Measurements from ENCODE around the gene UBASH3A.

UBASH3A gene

DNA sequence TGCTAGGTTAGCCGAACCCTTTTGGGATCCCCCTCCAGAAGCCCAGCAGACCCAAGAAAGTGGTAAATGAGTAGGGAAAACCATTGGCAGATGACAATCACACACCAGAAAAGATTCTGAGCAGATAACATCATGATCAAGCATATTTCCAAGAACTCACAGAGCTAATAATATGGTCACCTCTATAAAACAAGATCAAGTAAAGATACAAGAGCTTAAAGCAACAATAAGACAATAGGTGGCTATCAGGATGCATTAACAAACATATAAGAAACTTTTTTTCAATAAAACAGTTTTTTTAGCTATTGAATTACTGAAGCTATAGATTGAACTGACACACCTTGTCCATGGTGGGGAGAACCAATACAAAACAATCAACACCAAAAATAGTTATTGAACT lies 29.0 kb downstream of the UBASH3A start:
- no peak for DNase-seq

DNA sequence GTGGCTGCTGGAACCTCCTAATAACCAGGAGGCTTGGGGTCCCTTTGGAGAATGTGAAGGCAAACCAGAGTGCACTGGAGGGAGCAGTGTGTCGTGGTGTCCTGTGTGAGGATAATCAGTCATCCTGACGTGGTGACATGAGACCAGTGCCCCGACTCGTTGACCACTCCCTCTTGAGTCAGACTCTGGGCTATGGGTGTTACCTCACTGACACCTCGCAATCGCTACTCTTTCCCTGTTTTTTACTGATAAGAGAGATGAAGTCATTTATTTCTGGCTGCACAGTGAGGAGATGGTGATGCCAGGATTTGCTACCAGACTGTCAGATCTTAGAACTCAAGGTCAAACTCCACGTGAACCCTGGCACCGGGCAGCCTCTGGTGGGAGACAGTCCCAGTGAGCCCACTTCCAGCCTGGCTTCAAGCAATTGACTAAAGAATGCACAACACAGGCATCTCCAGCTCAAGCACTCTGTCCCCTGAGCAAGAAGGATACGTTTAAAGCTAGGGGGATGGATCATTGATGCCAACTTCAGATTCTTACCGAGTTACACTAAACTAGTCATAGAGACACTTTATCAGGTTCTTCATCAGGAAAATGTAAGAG lies 30.3 kb downstream of the UBASH3A start:
- no peak for DNase-seq

DNA sequence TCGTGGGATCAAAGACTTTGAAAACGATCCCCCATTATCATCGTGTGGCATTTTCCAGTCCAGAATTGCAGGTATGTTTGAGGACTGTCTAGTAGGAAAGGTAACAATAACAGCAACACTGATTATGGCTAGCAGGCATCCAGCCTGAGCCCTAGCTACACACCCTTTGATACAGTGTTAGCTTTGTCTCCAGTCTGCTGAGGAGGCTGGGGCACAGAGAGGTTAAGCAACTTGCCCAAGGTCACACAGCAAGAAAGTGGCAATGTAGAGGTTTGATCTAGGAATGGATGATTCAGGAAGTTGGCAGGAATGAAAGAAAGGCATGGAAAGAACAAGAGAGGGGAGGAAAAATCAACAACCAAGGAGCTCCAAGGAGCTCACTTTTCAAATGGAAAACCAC lies 31.2 kb downstream of the UBASH3A start:
- DNase-seq: no peak

DNA sequence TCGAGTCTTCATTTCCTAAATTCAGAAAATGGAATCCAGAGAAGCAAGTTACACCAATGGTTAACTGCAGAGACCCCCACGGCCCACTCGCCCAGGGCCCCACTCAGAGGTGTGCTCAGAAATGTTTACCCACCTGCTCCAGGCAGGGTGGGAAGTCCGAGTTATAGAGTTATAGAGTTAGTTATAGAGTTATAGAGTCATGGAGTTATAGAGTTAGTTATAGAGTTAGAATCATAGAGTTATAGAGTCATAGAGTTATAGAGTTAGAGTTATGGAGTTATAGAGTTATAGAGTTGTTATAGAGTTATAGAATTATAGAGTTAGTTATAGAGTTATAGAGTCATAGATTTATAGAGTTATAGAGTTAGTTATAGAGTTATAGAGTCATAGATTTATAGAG lies 31.7 kb downstream of the UBASH3A start:
- DNase-seq: no peak

DNA sequence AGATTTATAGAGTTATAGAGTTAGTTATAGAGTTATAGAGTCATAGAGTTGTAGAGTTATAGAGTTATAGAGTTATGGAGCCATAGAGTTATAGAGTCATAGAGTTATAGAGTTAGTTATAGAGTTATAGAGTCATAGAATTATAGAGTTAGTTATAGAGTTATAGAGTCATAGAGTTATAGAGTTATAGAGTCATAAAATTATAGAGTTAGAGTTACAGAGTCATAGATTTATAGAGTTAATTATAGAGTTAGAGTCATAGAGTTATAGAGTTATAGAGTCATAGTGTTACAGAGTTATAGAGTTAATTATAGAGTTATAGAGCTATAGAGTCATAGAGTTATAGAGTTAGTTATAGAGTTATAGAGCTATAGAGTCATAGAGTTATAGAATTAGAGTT lies 32.1 kb downstream of the UBASH3A start:
- DNase-seq: no peak

DNA sequence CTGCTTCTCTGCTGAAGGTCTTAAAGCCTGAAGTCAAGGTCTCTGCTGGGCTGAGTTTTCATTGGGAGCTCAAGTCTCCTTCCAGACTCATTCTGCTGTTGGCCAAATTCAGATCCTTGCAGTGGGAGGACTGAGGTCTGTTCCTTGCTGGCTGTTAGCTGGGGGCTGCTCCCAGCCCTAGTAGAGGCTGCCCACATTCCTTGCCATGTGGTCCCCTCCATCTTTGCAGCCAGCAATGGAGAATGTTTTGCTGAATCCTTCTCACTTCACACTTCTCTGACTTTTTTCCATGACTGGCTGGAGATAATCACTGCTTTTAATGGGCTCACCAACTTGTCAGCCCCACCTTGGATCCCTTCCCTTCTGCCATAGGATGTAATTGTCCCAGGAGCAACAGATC lies 33.2 kb downstream of the UBASH3A start:
- DNase-seq: no peak

DNA sequence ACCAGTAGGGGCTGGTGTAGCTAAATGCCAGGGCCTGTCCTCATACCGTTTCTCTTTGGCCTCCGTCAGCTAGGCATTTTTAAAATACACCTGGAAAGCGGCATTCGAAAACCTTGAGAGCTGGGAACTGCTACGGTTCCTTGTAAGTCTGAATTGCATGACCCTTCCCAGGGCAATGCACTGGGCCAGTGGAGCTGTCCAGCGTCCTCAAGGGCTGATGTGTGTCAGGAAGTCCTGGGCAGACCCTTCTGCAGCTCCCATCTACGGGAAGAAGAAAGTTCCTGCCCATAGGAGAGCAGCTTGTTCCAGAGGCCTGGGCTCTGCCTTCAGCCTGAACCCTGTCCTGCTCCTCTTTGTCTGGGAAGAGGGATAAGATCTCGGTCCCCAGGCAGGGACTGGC lies 34.1 kb downstream of the UBASH3A start:
- no peak for DNase-seq

DNA sequence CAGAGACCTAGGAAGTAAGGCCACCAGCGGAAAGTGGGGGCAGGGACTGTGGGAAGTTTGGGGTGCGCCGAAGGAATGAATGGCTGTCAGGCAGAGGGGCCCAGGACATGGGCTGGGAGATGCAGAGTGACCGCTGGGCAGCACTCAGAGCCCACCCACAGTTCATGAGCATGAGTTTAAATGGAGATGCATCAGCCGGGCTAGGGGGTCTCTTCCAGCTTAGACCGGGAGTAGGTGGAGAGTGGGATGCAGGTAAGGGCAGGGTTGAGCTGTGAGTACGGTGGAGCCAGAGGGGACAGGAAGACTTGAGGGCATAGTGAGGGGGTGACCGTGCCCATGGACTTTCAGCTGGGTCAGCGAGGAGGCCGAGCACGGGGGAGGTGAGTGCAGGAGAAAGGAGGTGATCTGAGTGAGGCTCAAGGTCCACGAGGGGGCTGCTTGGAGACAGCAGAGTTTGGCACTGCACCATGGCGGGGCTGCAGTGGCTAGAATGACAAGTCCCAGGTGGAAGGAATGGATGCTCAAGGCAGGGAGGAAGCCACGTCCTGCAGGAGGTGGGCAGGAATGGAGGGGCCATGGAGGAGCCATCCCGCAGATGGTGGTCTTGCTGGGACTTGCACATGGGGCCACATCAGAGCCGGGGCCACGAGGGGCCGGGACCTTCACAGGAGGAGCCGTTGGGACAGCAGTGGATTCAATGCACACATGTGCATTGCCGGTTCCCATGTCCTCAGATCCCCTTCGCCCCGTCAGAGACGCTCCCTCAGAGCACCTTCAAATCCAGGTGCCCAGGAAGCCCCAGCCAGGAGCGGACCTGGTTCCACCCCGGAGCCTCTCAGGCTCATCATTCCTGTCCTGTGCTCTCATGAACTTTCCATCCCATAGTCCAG lies 34.9 kb downstream of the UBASH3A start:
- no peak for DNase-seq

DNA sequence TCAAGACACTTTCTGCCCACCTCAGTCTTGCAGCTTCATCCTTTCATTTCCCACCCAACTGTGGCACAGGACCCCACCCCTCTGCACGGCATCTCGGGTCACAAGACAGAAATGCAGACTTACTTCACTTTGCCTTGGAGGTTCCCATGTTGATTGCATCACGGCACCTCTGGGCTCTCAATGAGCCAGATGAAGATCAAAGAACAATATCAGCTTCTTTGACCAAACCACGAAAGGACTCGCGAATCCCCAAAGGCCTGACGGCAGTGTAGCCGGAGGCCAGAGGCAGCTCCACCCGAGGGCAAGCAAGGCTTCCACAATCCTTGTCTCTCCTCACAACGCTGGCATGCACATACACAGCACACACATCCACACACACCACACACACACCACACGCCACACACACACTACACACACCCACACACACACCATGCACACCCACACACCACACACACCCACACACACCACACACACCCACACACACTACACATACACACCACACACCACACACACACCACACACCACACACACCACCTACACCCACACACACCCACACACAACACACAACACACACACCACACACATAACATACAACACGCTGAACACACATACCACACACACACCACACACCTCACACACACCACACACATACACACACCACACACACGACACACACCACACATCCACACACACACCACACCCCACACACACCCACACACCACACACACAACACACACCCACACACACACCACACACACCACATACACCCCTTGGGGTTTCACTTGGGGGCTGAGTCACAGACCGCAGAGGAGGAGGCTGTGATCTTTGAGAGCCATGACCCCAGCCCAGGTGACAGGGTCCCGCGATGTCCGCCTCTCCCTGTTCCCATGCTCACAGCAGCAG lies 35.8 kb downstream of the UBASH3A start:
- peak; percentile 40 for DNase-seq

DNA sequence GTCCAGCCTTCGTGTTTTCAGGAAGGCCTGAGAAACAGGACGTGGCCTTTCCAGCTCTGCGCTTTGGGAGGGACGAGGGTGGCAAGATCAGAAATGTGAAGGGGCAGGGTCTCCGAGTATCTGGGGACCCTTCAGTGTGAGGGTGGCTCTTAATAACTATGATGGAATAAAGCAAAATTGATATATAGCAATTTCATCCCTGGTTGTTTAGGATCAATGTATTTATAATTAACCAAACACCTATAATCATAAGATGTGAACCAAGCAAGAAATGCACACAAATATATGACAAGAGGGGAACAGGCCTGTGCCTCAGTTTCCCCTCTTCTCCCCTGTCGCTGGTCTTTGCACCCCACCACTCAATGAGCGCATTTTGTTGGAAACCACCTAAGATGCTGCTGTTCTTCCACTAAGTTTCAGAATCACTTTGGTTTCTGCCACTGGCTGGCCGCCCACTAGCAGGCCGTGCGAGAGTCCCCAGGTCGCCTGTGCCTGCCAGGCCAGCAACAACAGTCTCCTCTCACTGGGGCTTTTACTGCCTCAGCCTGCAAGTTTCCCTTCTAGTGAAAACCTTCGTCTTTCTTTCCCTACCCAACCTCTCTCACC lies 36.6 kb downstream of the UBASH3A start:
- no peak for DNase-seq

DNA sequence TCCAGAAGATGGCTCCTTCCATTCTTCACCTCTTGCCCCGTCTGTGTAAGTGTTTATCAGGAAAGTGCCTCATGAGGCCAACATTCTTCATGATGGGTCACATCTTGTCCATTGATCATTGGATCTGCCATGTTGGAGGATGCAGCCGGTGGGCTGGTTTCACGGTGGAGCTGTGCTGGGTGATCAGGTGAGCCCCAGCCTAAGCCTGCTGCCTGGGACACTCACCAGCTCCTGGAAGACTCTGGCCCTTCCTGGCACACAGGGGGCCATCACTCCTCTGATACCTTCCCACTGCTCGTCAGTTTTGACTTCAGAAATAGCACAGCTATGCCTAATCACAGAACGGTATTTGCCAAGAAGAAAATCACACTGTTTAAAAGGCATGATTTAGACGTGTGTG lies 38.3 kb downstream of the UBASH3A start:
- DNase-seq: no peak

DNA sequence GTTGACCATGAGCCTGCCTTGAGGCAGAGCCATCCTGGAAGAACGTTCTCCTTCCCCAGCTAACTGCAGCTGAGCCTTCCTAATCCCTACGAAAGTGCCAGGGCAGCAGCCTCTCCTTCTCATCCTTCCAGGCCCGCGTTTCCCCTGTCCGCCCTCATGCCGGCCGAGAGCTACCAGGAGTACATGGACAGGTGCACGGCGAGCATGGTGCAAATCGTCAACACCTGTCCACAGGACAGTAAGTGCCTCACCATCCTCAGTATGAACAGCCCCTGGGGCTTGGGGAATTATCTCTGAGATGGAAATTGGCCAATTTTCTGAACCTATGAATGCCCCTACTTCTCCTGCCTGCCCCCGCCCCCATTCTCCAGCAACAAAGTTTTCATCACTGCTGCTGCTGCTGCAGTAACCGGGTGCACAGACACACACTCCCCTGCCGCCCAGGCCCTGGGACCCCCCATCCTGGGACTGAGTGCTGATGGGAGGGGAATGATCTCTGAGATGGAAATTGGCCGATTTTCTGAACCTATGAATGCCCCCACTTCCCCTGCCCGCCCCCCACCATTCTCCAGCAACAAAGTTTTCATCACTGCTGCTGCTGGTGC lies 39.6 kb downstream of the UBASH3A start:
- no peak for DNase-seq

DNA sequence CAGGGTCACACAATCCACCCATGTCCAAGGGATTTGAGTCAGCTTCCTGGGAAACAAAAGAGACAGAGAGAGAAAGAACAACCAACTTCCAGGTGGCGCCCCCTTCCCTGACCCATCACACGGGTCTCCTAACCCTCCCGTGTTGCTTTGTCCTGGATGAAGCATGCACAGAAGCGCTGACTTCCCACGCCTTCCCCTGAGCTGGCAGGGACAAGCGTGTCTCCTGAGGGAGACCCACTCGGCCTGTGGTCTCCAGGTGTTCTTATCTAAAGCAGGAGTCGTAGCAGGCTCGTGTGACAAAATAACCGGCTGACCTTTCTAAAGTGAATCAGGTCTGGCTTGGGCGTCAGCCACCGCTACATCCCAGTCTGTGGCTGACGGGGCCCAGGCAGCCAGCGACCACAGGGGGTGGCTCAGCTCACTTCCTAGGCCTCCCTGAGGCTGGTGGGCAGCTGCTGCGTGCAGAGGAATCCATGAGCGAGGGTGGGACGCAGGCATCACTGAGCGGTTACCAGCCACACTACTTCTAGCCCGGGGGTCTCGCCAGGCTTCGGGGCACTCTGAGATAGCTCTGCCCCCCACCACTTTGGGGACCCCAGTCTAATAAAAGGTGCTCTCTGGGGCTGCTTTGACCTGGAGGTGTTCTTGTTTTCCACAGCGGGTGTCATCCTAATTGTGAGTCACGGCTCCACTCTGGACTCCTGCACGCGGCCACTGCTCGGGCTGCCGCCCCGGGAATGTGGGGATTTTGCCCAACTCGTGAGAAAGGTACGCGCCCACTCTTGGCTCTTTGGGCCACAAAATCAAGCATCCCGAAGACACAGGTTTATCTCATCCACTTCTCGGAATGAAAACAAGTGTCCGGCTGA lies 40.4 kb downstream of the UBASH3A start:
- DNase-seq: no peak

DNA sequence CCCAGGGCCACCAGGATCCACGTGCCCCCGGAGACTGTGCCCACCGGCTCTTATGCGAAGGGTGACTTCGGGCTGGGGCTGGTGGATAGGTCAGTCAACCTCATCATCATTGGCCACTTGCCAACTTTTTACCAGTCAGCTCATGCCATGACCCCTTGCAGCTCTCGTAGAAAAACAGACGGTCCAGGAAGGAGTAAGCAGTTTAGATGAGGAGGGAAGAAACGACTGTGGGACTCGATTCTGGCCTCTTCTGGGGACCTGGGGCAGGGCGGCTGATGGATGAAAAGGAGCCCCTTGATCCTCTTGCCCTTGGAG lies 41.0 kb downstream of the UBASH3A start:
- DNase-seq: no peak

DNA sequence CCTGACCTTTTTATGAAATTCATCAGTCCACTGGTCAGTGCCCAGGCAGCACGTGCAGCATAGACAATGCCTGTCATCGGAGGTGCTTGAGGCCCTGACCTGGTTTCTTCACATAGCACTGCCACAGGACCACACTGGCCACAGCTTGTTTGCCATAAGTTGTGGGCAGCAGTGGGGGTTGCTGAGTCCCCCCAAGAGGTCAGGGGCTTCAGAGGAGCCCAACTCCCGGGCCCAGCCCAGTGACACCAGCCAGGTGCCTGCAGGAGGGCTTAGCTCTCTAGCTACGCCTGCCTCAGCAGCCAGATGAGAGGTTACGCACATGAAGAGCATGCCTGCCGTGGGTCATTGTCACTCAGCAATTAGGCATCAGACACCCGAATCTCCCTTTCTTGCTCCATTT lies 41.6 kb downstream of the UBASH3A start:
- DNase-seq: no peak

DNA sequence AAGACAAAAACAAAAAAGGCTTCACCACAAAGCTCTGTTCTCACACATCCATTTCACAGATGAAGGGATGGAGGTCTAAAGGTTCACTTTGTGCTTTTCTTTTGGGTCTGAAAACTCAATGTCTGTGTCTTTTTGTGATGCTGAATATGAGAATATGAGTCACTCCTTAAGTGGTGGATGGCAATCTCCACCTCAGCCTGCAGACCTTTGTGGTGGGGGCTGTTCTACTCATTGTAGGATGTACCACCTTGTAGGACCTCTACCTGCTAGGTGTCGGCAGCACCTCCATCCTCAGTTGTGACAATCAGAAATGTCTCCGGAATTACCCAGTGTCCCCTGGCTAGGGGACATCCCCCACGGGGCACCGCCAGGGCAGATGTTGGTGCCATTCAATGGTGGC lies 42.8 kb downstream of the UBASH3A start:
- no peak for DNase-seq

DNA sequence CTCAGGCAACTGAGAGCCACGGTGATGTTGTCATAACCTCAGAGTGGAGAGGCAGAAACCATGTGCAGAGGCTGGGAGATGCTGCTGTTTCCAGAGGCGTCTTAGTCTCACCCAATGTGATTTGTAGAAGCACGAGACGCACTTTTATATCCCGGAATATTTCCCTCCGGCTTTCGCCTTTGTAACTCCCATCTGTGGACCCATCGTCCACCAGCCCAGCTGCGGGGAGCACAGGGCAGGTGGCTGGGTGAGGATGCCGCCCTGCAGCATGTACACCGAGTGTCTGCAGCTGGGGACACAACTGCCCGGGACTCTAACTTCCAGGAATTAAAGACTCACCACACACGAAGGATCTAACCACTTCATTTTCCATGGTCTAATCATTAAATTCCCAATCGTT lies 43.5 kb downstream of the UBASH3A start:
- no peak for DNase-seq

DNA sequence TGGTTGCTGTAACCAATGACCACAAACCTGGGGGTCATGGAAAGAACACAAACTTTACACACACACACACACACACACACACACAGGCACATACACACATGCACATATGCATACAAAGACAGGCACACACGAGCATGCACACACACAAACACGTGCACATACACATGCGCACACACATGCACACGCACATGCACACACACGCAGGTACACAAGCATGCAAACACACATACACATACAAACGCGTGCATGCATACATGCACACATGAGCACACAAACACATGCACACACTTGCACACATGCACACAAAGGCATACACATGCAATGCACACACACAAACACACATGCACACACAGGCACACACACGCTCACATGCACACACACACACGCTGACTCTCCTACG lies 44.0 kb downstream of the UBASH3A start:
- no peak for DNase-seq

DNA sequence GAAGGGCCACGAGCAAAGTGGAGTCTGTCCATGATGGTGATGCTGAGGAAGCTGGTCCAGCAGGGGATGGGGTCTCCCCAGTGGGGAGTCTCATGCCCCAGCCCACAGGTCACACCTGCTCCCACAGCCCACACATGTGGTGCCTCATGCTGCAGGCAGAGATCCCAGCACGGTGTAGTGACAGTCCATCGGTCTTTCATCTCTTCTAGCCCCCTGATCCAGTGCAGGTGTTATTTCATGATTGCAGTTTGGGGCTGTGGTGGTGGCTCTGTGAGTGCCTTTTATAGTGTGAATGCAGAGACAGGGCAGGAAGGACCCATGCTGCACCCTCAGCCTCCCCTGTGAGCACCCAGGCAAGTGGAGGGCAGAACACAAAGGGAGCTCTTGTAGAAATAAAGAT lies 45.0 kb downstream of the UBASH3A start:
- no peak for DNase-seq

DNA sequence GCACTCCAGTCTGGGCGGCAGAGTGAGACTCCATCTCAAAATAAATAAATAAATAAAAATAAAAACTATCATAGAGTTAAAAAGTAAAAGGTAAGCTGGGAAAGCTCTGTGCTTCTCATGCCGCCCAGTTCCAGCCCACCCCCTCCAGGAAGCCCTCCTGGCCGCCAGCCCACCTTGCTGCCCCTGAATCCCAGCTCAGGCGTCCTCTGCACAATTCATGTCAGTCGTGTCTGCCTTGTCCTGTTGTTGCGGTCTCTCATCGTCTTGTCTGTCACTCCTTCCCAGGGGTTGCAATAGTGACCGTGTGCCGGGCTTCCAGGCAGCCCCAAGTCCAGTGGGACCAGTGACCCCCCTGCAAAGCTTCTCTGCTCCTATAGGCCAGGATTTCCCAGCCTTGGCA lies 48.2 kb downstream of the UBASH3A start:
- no peak for DNase-seq

DNA sequence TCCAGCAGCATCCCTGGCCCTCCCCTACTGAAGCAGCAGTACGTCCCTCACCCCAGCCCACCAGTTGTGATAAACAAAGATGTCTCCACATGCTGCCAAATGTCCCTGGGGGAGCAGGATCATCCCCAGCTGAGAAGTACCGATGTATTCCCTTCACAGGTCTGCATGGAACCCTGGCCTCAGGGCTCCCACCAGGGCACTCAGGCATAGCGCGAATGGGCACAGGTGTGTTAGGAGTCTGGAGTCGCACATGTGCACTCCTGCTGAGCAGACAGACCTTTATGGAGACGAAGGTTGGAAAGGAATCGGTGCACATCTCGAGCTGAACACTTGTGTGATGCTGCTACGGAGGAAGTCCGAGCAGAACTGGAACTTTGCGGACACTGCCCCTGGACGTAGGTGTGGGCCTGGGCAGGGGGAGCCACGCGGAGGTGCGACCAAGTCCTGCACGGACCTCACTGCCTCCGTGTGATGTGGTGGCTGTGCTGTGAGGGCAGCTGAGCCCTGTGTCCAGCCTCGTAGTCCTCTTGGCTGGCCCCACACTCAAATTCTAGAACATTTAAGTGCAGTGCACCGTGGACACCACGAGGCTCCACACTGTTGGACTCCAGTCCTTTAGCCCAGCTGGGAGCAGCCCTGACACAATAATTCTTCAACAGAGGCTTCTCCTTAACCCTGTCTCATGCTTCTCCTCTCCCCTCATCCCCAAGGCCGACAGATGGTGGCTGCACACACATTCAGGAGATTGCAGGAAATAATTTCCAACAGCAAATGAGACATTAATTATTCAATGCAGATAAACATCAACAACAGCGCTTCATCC lies 48.9 kb downstream of the UBASH3A start:
- DNase-seq: no peak

Data from CD4-positive, alpha-beta T cell treated with Interleukin-21 for 1 hour (primary cell).